Calu3 (cell line): ENCODE data around the gene ARHGAP15. TPM values are rescaled to one million over a fixed set of nuclear protein-coding genes. Genes with fewer than 3 reads are reported as not detected.

ENCODE experiments used
- BruUV-seq: library from RNA; stranded (reverse); fragments of 400-500 nt; replicated peaks from 2 replicates; lab custom pipeline; 2021; lab: Mats Ljungman, UMichigan
- CTCF ChIA-PET: fragments of 300-600 bp; sonication (Branson Sonifier 250); formaldehyde crosslinking; loops from one replicate; lab custom pipeline; 2022; ENCODE audit warnings: antibody characterized with exemption; lab: Charles Lee
- DNase-seq: peaks from one replicate; pipeline ENCODE4 v3.0.0; 2022
- H3K27ac Mint-ChIP-seq: one replicate; pipeline ENCODE4 v1.8.0; 2022; ENCODE audit warnings: mixed read lengths; ENCODE audit not compliant: unreplicated experiment
- H3K27me3 Mint-ChIP-seq: one replicate; pipeline ENCODE4 v1.8.0; 2022; ENCODE audit warnings: mixed read lengths; ENCODE audit not compliant: unreplicated experiment
- H3K36me3 Mint-ChIP-seq: one replicate; pipeline ENCODE4 v1.8.0; 2022; ENCODE audit warnings: mild to moderate bottlenecking, moderate library complexity, mixed read lengths; ENCODE audit not compliant: insufficient read depth, unreplicated experiment
- H3K4me1 Mint-ChIP-seq: one replicate; pipeline ENCODE4 v1.8.0; 2022; ENCODE audit warnings: mild to moderate bottlenecking, low read depth, mixed read lengths; ENCODE audit not compliant: unreplicated experiment
- H3K4me3 Mint-ChIP-seq: one replicate; pipeline ENCODE4 v1.8.0; 2022; ENCODE audit warnings: mild to moderate bottlenecking, low read depth, moderate library complexity, mixed read lengths; ENCODE audit not compliant: unreplicated experiment
- H3K9me3 Mint-ChIP-seq: one replicate; pipeline ENCODE4 v1.8.0; 2022; ENCODE audit warnings: low read depth, mixed read lengths; ENCODE audit not compliant: unreplicated experiment
- intact Hi-C: fragments of 100-400 bp; cut with micrococcal nuclease; formaldehyde crosslinking; loops from one replicate; pipeline ENCODE4 v1.10.0; 2022; ENCODE audit not compliant: unreplicated experiment
- total RNA-seq: library from RNA; stranded (reverse); gene quantifications from 2 replicates; pipeline ENCODE4 v1.2.3, GENCODE V29; 2022
- TF ChIP-seq, protein P1 (sequence below): fragments of 200-600 bp; IDR thresholded peaks from one replicate; pipeline ENCODE4 v1.8.0; 2022; ENCODE audit warnings: antibody characterized with exemption; ENCODE audit not compliant: unreplicated experiment

The ARHGAP15 gene
- total RNA-seq, 1 experiment from 2014 or later = not detected

DNA sequence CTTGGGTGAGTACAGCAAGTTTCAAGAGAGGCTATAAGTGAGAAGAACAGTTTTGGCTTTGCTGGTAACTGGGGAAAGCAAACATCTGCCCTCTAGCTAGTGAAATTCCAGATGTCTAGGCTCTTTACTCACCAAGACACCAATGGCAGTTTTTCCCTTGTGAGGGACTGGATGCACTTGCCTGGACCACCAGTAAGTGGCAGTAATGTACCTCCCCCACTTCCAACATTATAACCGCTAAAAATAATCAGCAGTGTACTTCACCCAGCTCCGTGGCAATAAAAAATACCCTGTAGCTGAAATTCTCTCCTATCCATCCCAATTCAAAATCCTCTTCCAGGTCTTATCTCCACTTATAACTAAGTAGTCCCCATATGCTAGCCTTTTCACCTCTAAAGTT, 383.9 kb downstream of the ARHGAP15 start:
- BruUV-seq = no TSS peak
- Mint-ChIP-seq H3K4me1 (peaks cover 9% of the 10 kb centered on the region), H3K4me3 (no peak overlapping the region), H3K9me3 (peaks cover 2% of the 10 kb centered on the region), H3K27ac (no peak overlapping the region), H3K36me3 (no peaks in the 10 kb centered on the region), H3K27me3 (no peaks in the 10 kb centered on the region)
- CTCF ChIA-PET = interaction anchor here (0.6 to 1.0 kb wide), 2 partner anchors 59 to 613 kb away, joined by 3 read pairs; no protein-coding TSS in a partner anchor
- DNase-seq = peak; percentile 42
- TF ChIP-seq, protein P1, sequence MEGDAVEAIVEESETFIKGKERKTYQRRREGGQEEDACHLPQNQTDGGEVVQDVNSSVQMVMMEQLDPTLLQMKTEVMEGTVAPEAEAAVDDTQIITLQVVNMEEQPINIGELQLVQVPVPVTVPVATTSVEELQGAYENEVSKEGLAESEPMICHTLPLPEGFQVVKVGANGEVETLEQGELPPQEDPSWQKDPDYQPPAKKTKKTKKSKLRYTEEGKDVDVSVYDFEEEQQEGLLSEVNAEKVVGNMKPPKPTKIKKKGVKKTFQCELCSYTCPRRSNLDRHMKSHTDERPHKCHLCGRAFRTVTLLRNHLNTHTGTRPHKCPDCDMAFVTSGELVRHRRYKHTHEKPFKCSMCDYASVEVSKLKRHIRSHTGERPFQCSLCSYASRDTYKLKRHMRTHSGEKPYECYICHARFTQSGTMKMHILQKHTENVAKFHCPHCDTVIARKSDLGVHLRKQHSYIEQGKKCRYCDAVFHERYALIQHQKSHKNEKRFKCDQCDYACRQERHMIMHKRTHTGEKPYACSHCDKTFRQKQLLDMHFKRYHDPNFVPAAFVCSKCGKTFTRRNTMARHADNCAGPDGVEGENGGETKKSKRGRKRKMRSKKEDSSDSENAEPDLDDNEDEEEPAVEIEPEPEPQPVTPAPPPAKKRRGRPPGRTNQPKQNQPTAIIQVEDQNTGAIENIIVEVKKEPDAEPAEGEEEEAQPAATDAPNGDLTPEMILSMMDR = peak; percentile 67
- intact Hi-C loops = no loop called here

DNA sequence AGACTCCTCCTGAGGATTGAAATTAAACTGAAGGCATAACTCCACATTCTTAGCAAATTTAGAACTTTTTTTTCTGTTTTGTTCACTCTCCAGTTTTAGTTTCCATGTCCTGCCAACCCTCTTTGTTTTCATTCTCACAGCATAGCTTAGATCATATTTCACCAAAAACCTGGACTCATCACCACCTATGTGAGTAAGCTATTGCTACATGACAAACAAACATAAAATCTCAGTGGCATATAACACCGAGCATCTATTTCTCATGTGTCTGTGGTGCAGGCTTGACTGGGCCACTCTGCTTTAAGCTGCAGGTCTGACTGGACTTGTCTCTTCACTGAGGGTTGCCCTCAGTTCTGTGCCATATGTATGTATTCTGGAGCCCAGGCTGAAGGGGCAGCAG, 385.2 kb downstream of the ARHGAP15 start:
- H3K4me1 Mint-ChIP-seq = peaks cover 9% of the 10 kb centered on the region
- CTCF ChIA-PET = no interaction called here
- TF ChIP-seq, protein P1 = no peak
- peaks cover 2% of the 10 kb centered on the region for H3K9me3 Mint-ChIP-seq
- no peak overlapping the region for H3K4me3 Mint-ChIP-seq
- no peak for DNase-seq
- intact Hi-C loops = no loop called here
- no peaks in the 10 kb centered on the region for H3K36me3 Mint-ChIP-seq
- BruUV-seq = no TSS peak
- no peak overlapping the region for H3K27ac Mint-ChIP-seq
- H3K27me3 Mint-ChIP-seq = no peaks in the 10 kb centered on the region

DNA sequence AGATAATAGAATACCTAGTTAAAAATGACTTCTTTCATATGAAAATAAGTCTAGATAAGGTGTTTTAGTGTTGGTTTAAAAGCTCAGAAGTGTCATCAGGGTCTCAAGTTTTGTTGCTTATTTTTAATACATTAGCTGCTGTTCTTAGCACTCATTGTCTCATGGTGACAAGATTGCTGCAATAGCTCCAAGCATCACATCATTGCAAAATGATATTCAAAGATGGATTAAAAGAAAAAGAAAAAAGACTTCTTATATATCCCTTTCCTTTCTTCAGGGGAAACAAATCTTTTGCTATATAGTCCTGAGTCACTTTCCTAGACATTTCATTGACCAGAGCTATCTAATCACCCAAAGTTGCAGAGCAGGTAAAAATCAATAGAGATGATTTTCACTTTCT, 386.1 kb downstream of the ARHGAP15 start:
- Mint-ChIP-seq H3K36me3 (no peaks in the 10 kb centered on the region), H3K27ac (no peak overlapping the region), H3K27me3 (no peaks in the 10 kb centered on the region), H3K4me1 (peaks cover 9% of the 10 kb centered on the region), H3K9me3 (peaks cover 2% of the 10 kb centered on the region), H3K4me3 (no peak overlapping the region)
- no TSS peak for BruUV-seq
- intact Hi-C loops = no loop called here
- CTCF ChIA-PET = no interaction called here
- no peak for DNase-seq
- TF ChIP-seq, protein P1 = no peak

DNA sequence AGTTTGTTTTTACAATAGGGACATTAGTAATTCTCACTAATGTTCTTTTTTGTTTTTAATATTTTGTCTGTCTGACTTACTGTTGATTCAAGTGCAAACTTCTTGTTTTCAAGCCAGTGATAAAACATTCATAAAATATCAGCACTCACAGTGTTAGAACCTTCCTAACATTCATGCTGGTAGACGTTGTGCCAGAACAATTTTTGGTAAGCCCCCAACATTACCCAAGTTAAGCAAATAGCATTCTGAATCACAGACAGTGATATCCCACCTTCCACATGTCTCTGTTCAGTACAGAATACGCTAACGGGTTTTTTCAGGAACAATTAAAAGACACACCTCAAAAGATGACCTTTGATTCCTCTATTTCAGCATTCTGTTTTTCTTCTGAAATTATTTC, 390.3 kb downstream of the ARHGAP15 start:
- intact Hi-C loops = no loop called here
- H3K27ac Mint-ChIP-seq = no peak overlapping the region
- BruUV-seq = no TSS peak
- TF ChIP-seq, protein P1 = no peak
- H3K36me3 Mint-ChIP-seq = no peaks in the 10 kb centered on the region
- no peaks in the 10 kb centered on the region for H3K27me3 Mint-ChIP-seq
- no peaks in the 10 kb centered on the region for H3K4me1 Mint-ChIP-seq
- H3K4me3 Mint-ChIP-seq = no peak overlapping the region
- no peak for DNase-seq
- CTCF ChIA-PET = no interaction called here
- no peaks in the 10 kb centered on the region for H3K9me3 Mint-ChIP-seq
